ENCODE measurements around the gene PIGV. TPM values are rescaled to one million over a fixed set of nuclear protein-coding genes. Genes with fewer than 3 reads are reported as not detected.

Gene PIGV
- total RNA-seq, 2 experiments from 2014 or later: 20.8 to 20.9 TPM

DNA sequence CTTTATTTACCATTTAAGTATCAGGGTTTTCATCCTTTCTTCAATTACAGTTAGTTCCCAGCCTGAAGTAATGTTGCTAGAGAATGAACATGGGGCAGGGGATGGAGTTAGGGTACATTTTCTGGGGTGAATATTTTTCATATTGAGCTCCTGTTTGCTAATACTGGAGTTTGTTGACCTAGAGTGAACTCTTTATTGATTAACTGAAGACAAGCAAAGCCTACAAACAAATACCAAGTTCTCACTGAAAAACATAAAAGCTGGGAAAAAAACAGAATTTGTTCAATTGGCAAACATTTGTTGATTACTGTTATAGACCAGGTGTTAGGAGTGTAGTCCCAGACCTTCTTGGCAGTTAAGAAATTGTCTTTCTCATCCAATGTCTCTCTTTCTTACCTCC, 28.2 kb upstream of the PIGV start:
- no peak for DNase-seq
- H3K4me3 Mint-ChIP-seq: no peak overlapping the region
- no peaks in the 10 kb centered on the region for H3K27me3 Mint-ChIP-seq
- H3K36me3 Mint-ChIP-seq: peaks cover 46% of the 10 kb centered on the region
- no peak overlapping the region for H3K27ac Mint-ChIP-seq
- peaks cover 37% of the 10 kb centered on the region for H3K4me1 Mint-ChIP-seq
- H3K9me3 Mint-ChIP-seq: no peaks in the 10 kb centered on the region

DNA sequence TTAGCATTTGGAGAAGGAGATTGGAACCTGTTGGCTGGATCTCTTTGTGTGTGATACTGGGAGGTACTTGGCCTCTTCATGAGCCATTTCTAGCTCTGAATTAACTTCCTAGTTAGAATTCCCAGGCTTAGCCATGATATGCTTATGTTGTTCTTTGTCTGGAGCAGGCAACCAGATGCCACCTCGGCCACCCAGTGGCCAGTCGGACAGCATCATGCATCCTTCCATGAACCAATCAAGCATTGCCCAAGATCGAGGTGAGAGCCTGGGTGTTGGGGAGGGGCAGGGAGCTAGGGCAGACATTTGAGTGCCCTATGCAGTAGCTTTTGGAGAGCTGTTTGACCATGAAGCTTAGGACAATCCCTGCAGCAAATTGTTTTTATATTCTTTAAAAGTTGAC, 26.5 kb upstream of the PIGV start:
- peak overlapping the region; percentile 36 for H3K27ac Mint-ChIP-seq
- H3K4me1 Mint-ChIP-seq: peaks cover 35% of the 10 kb centered on the region
- H3K9me3 Mint-ChIP-seq: no peaks in the 10 kb centered on the region
- peaks cover 42% of the 10 kb centered on the region for H3K36me3 Mint-ChIP-seq
- no peak for DNase-seq
- no peaks in the 10 kb centered on the region for H3K27me3 Mint-ChIP-seq
- H3K4me3 Mint-ChIP-seq: no peak overlapping the region

DNA sequence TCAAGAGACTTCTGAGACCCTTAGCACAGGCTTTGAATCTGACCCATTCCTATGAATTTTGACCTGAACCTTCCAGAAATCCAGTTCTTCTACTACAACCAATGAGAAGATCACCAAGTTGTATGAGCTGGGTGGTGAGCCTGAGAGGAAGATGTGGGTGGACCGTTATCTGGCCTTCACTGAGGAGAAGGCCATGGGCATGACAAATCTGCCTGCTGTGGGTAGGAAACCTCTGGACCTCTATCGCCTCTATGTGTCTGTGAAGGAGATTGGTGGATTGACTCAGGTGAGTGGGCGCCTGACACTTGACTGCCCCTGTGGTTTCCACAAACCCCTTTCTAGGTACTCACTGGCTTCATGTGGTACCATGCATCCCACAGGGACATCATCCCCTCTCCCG, 20.0 kb upstream of the PIGV start:
- Mint-ChIP-seq H3K4me1 (peaks cover 42% of the 10 kb centered on the region), H3K9me3 (no peaks in the 10 kb centered on the region), H3K36me3 (peaks cover 64% of the 10 kb centered on the region), H3K4me3 (no peak overlapping the region), H3K27me3 (no peaks in the 10 kb centered on the region), H3K27ac (peak overlapping the region; percentile 73)
- DNase-seq: no peak

DNA sequence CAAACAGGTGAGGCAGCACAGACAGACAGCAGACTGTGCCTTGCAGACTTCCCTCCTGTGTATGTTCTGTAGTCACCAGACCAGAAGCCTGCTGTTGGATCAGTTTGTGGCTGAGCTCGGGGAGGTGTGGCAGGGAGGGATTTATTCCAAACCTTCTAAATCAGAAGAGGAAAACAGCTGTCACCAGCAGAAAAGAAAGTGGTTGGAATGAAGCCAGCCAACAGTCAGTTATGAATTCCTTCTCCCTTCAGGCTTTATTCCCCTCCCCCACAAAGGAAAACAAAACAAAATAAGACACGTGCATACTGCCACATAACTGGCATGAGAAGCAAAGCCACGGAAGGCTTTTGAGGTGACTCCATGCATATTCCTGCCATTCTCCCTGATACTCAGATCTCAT, 19.0 kb upstream of the PIGV start:
- no peak for DNase-seq
- Mint-ChIP-seq H3K4me3 (no peak overlapping the region), H3K36me3 (peaks cover 53% of the 10 kb centered on the region), H3K9me3 (no peaks in the 10 kb centered on the region), H3K27me3 (no peaks in the 10 kb centered on the region), H3K4me1 (peaks cover 35% of the 10 kb centered on the region), H3K27ac (no peak overlapping the region)

DNA sequence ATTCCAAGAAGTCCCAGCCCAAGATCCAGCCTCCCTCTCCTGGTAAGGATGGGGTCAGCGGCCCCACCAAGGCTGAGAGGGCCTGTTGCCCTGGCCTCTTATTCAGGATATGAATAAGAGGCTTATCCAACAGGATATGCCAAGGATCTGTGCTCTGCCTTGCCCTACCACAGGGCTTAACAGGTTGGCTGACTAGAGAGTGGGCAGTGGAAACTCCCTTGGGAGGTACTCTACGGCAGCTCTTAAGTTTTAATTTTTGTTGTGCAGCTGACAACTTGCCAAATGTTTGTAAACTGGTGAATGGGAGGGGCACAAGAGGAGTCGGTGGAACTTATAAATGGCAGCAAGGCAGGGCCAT, 16.5 kb upstream of the PIGV start:
- Mint-ChIP-seq H3K4me3 (no peak overlapping the region), H3K27ac (peak overlapping the region; percentile 81), H3K27me3 (no peaks in the 10 kb centered on the region), H3K9me3 (no peaks in the 10 kb centered on the region), H3K4me1 (peaks cover 27% of the 10 kb centered on the region), H3K36me3 (peaks cover 59% of the 10 kb centered on the region)
- no peak for DNase-seq

DNA sequence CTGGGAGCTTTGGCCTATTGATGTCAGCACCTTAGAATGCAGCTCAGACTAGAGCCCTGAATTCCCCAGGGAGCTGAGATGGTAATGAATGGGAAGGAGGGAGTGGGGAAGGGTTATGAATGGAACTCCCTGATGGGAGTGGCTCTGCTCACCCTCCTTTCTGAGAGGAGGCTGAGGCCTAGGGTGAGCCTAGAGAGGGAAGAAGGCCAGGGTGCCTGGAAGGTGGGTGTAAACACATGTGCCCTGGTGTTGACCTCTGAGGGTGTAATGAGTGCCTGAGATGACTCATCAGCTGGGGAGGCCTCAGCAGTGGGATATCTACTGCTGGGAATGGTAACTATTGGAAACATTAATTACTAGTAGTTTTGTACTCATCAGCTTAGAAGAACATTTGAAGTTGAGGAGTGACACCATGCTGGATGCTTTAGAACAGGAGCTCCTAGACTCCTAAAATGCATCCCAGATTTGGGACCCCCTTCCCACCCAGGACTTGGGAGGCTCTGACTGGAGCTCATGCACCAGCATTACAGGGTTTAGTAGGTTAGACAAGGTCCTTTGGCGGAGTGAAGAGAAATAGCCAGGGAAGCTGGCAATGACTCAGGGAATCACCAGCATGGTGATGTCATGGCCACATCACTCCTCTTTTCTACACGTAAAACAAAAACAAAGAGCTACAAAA, 16.0 kb upstream of the PIGV start:
- H3K36me3 Mint-ChIP-seq: peaks cover 56% of the 10 kb centered on the region
- peak overlapping the region; percentile 81 for H3K27ac Mint-ChIP-seq

DNA sequence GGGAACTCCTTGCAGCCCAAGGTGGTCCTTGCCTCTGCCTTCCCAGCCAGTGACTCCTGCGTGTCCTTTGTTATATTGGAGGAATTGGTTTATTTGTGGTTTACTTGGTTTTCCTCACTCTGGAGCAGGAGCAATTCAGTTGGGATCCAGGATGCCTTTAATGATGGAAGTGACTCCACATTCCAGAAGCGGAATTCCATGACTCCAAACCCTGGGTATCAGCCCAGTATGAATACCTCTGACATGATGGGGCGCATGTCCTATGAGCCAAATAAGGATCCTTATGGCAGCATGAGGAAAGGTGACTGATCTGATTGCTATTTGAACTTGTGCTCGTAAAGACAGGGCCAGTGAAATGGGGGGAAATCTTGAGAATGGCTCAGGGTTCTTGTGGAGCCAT, 15.1 kb upstream of the PIGV start:
- Mint-ChIP-seq H3K27ac (peak overlapping the region; percentile 0), H3K36me3 (peaks cover 52% of the 10 kb centered on the region), H3K4me3 (no peak overlapping the region), H3K4me1 (peaks cover 20% of the 10 kb centered on the region), H3K9me3 (no peaks in the 10 kb centered on the region), H3K27me3 (no peaks in the 10 kb centered on the region)
- no peak for DNase-seq

More for the DNA sequence above, 16.0 kb upstream of the PIGV start:
- Mint-ChIP-seq H3K9me3 (no peaks in the 10 kb centered on the region), H3K27me3 (no peaks in the 10 kb centered on the region), H3K4me1 (peaks cover 27% of the 10 kb centered on the region), H3K4me3 (no peak overlapping the region)
- peak; percentile 30 for DNase-seq

DNA sequence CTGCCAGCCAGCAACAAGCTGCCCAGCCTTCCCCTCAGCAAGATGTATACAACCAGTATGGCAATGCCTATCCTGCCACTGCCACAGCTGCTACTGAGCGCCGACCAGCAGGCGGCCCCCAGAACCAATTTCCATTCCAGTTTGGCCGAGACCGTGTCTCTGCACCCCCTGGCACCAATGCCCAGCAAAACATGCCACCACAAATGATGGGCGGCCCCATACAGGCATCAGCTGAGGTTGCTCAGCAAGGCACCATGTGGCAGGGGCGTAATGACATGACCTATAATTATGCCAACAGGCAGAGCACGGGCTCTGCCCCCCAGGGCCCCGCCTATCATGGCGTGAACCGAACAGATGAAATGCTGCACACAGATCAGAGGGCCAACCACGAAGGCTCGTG, 13.3 kb upstream of the PIGV start:
- Mint-ChIP-seq H3K27me3 (no peaks in the 10 kb centered on the region), H3K4me3 (no peak overlapping the region), H3K9me3 (no peaks in the 10 kb centered on the region), H3K4me1 (peaks cover 21% of the 10 kb centered on the region), H3K36me3 (peaks cover 48% of the 10 kb centered on the region), H3K27ac (peak overlapping the region; percentile 63)
- DNase-seq: no peak

DNA sequence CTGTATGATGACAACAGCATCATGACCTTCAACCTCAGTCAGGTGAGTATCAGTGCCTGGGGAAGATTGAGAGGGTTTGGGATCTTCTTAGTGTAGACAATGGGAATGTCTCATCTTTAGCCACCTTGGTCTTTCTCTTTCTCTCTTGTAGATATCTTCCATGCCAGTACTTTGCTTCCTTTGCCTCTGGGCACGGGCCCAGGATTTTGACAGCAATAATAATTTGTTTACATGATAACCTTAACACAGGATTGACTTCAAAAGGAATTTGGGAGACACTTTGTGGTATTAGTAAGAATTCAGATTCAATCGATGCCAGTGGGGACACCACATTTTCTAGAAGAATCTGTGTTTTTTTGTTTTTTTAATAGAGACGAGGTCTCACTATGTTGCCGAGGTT, 12.1 kb upstream of the PIGV start:
- no peaks in the 10 kb centered on the region for H3K9me3 Mint-ChIP-seq
- no peak for DNase-seq
- H3K4me3 Mint-ChIP-seq: no peak overlapping the region
- H3K27me3 Mint-ChIP-seq: no peaks in the 10 kb centered on the region
- peak overlapping the region; percentile 45 for H3K27ac Mint-ChIP-seq
- H3K36me3 Mint-ChIP-seq: peaks cover 46% of the 10 kb centered on the region
- peaks cover 21% of the 10 kb centered on the region for H3K4me1 Mint-ChIP-seq

DNA sequence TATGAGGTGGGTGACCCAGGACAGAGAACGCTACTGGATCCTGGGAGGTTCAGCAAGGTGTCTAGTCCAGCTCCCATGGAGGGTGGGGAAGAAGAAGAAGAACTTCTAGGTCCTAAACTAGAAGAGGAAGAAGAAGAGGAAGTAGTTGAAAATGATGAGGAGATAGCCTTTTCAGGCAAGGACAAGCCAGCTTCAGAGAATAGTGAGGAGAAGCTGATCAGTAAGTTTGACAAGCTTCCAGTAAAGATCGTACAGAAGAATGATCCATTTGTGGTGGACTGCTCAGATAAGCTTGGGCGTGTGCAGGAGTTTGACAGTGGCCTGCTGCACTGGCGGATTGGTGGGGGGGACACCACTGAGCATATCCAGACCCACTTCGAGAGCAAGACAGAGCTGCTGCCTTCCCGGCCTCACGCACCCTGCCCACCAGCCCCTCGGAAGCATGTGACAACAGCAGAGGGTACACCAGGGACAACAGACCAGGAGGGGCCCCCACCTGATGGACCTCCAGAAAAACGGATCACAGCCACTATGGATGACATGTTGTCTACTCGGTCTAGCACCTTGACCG, 8.6 kb upstream of the PIGV start:
- Mint-ChIP-seq H3K27me3 (no peaks in the 10 kb centered on the region), H3K9me3 (no peaks in the 10 kb centered on the region), H3K36me3 (peaks cover 42% of the 10 kb centered on the region), H3K27ac (peak overlapping the region; percentile 35), H3K4me1 (peaks cover 18% of the 10 kb centered on the region), H3K4me3 (no peak overlapping the region)
- DNase-seq: no peak

DNA sequence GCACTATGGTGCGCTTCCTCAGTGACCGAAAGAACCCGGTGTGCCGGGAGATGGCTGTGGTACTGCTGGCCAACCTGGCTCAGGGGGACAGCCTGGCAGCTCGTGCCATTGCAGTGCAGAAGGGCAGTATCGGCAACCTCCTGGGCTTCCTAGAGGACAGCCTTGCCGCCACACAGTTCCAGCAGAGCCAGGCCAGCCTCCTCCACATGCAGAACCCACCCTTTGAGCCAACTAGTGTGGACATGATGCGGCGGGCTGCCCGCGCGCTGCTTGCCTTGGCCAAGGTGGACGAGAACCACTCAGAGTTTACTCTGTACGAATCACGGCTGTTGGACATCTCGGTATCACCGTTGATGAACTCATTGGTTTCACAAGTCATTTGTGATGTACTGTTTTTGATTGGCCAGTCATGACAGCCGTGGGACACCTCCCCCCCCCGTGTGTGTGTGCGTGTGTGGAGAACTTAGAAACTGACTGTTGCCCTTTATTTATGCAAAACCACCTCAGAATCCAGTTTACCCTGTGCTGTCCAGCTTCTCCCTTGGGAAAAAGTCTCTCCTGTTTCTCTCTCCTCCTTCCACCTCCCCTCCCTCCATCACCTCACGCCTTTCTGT, 7.3 kb upstream of the PIGV start:
- H3K27ac Mint-ChIP-seq: no peak overlapping the region

DNA sequence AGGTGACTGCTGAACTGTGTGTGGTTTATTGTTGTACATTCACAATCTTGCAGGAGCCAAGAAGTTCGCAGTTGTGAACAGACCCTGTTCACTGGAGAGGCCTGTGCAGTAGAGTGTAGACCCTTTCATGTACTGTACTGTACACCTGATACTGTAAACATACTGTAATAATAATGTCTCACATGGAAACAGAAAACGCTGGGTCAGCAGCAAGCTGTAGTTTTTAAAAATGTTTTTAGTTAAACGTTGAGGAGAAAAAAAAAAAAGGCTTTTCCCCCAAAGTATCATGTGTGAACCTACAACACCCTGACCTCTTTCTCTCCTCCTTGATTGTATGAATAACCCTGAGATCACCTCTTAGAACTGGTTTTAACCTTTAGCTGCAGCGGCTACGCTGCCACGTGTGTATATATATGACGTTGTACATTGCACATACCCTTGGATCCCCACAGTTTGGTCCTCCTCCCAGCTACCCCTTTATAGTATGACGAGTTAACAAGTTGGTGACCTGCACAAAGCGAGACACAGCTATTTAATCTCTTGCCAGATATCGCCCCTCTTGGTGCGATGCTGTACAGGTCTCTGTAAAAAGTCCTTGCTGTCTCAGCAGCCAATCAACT, 6.4 kb upstream of the PIGV start:
- Mint-ChIP-seq H3K9me3 (no peaks in the 10 kb centered on the region), H3K4me3 (no peak overlapping the region), H3K27me3 (no peaks in the 10 kb centered on the region), H3K36me3 (peaks cover 33% of the 10 kb centered on the region), H3K27ac (peak overlapping the region; percentile 32), H3K4me1 (peaks cover 36% of the 10 kb centered on the region)
- no peak for DNase-seq

More for the DNA sequence above, 7.3 kb upstream of the PIGV start:
- Mint-ChIP-seq H3K27me3 (no peaks in the 10 kb centered on the region), H3K4me1 (peaks cover 28% of the 10 kb centered on the region), H3K4me3 (no peak overlapping the region), H3K36me3 (peaks cover 38% of the 10 kb centered on the region), H3K9me3 (no peaks in the 10 kb centered on the region)
- DNase-seq: no peak

DNA sequence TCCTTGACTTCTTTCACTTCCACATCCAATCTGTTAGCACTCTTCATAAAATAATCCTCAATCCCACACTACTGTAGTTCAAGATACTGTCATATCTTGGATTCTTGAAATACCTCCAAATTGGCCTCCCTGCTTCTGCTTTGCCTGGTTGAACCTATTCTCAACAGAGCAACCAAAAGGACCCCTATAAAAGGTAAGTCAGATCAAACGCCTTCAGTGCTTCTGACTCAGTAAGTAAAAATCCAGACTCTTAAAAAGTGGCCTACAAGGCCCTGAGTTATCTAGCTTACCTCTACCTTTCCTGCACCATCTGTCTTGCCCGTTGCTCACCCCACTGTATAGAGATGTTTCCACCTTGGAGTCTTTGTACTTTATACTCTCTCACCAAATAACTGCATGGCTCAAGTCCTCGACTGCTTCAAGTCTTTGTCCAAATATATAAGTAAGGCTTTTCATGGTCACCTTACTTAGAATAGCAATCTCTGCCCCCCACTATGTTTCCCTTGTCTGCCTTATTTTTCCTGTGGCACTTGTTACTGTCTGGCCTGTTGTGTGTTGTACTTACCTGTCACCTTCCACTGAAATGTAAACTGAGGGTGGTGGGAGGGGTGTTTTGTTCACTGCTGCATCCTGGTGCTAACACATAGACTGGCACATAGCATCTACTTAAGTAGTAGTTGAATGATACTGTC, 5.1 kb upstream of the PIGV start:
- H3K36me3 Mint-ChIP-seq: peaks cover 36% of the 10 kb centered on the region
- no peak overlapping the region for H3K4me3 Mint-ChIP-seq
- DNase-seq: no peak
- peak overlapping the region; percentile 5 for H3K27ac Mint-ChIP-seq
- H3K4me1 Mint-ChIP-seq: peaks cover 44% of the 10 kb centered on the region
- H3K9me3 Mint-ChIP-seq: no peaks in the 10 kb centered on the region
- H3K27me3 Mint-ChIP-seq: peaks cover 5% of the 10 kb centered on the region

DNA sequence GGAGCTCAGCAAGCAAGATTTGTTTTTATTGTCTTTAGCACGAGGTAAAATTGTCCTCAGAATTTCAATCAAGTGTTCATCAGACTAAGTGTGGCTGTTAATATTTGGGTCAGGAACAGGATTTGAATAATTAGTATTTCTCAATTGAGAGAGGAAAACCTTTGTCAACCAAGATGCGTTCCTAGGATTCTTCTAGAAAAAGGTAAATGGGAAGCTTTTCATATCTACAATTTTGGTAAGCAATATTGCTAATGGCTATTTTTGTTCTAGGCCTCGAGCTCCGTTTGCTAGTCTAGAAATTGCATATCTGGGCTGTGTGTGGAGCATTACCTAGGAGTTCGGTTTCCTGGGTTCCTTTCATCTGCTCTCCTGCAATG, 4.1 kb upstream of the PIGV start:
- Mint-ChIP-seq H3K27me3 (peaks cover 5% of the 10 kb centered on the region), H3K36me3 (peaks cover 31% of the 10 kb centered on the region), H3K4me1 (peaks cover 43% of the 10 kb centered on the region), H3K27ac (no peak overlapping the region), H3K4me3 (no peak overlapping the region), H3K9me3 (no peaks in the 10 kb centered on the region)
- DNase-seq: no peak

All from activated naive CD8-positive, alpha-beta T cell treated with anti-CD3 and anti-CD28 coated beads for 36 hours (primary cell).